Right renal pelvis (tissue), 4 donors: ENCODE data around the gene GNPNAT1. TPM values are rescaled to one million over a fixed set of nuclear protein-coding genes. Genes with fewer than 3 reads are reported as not detected.

ENCODE experiments used
- DNase-seq, 4 donors: peaks; one replicate each; pipeline ENCODE4 v3.0.0-alpha.2; 2013; ENCODE audit warnings: low read depth in 4 of 4, low spot score in 3 of 4, missing footprints in 1 of 4
- polyA plus RNA-seq, 4 donors: library from polyadenylated mRNA; unstranded; fragments of 120-200 nt; gene quantifications; one replicate each; pipeline ENCODE4 v1.2.1, GENCODE V29; 2013; ENCODE audit not compliant: insufficient read length in 4 of 4

Gene GNPNAT1
- polyA plus RNA-seq: 10 to 100 TPM; 31.1 to 35.5 (median 34.4) TPM

DNA sequence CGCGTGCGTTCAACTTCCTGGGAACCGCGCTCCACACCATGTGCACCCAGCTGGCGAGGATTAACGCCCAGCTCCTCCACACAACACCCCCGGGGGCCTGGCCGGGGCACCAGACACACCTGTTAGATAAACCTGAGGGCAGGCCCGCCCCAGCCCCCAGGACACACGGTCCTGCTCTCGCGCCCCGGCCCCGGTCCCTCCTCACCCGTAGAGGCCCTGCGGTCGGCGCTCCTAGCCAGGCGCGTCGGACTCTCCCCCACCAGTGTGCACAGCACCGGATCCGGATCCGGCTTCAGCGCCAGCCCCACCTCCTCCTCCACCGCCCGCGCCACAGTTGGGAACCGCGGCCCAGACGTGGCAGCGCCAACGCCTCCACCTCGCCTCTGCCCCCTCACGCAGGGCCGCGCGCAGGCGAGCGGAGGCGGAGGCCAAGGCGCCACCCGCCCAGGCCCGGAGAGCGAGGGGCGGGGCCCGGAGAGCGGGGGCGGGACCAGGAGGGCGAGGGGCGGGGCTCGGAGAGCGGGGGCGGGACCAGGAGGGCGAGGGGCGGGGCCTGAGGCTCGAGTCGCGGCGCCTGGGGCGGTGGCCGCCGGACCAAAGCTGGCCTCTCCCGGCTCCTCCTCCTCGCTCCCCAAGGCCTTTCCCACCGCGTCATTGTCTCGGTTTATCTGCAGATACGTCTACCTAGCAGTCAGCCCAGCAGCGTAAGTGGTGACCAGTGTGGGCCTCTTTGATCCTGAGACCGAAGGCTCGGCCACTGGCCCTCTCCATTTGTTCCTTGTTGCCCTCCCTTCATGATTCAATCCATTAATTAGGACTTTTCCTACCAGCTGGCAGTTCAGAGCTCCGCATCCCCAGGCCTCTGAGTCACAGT lies at the start of gene GNPNAT1:
Gene GNPNAT1, minus strand, starts transcription at position 385 of the 874 bp plus-strand sequence. CDS start 6,957 bp downstream, outside the sequence.
- DNase-seq: peak; percentile 58 to 64 (median 62)

DNA sequence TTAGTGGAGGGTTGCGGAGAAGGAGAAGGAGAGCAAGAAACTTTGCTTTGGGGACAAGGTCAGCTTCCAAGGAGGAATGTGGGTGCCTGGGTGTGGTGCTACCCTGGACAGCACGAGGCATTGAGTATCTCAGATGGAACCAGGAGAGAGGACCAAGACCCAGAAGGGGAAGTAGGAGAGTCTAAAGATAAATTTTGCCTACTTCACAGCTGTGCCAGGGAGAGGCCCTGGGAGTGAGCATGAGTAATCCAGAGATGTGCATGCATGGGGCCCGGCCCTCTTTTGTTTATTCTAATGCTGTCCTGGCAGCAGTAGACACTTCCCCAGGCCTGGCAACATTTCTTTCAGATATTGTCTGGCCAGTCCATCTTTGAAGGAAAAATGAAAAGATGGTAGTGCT lies 49.5 kb upstream of the GNPNAT1 start:
- no peak for DNase-seq

DNA sequence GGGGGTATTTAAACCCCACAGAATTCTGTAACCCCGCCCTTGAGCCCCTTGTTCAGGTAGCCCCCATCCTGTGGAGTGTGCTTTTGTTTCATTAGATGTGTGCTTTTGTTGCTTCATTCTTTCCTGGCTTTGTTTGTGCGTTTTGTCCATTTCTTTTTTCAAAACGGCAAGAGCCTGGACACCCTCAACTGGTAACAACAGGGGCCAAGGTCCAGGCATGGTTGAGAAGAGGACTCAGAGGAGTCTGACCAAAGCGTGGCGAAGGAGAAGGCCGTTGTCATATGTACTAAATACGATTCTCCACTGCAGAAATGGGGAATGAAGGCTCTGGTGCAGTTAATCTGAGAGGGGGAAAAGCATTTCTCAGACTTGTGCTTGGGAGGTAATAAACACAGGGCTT lies 46.0 kb upstream of the GNPNAT1 start:
- DNase-seq: no peak

DNA sequence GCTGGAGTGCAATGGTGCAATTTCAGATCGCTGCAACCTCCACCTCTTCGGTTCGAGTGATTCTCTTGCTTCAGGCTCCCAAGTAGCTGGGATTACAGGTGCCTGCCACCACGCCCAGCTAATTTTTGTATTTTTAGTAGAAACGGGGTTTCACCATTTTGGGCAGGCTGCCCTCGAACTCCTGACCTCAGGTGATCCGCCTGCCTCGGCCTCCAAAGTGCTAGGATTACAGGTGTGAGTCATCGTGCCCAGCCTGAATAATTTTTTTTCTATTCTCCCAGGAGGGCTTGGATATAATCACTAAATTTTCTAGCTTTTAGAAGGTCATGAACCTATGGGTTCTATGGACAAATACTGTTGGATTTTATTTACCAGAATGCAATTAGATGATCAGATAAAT lies 44.7 kb upstream of the GNPNAT1 start:
- no peak for DNase-seq

DNA sequence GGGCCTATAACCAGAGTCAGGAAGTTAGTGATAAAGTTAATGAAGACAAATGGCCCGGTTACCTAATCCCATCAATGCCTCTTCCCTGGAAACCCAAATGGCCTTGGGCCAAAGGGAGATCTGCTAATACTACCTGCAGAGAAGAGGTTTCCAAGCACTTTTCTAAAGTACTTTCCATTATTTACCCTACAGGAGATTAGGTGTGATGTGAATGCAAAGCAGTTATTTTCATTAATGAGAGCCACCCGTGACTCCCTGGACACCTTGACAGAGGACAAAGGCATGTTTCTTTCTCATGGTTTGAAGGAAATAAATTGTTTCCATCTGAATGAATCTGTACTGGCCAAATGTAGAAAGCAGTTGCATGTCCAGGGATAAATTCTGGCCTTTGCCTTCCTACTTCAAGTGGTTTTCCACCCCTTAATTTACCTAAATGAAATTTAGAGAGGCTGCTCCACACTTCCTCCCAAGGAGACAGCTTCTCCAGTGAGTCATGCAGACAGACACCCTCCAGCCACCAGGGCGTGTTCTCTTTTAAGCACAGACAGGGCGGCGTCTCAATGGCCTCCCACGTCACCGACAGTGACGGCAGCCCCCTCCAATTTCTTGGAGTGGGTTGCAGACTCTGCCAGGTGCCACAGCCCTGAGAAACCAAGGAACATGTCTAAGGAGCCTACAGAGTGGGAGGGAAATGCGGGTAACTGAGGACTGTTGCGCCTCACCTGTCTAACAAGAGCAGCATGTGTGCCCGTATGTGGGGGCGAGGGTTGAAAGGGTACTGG lies 43.9 kb upstream of the GNPNAT1 start:
- no peak for DNase-seq

DNA sequence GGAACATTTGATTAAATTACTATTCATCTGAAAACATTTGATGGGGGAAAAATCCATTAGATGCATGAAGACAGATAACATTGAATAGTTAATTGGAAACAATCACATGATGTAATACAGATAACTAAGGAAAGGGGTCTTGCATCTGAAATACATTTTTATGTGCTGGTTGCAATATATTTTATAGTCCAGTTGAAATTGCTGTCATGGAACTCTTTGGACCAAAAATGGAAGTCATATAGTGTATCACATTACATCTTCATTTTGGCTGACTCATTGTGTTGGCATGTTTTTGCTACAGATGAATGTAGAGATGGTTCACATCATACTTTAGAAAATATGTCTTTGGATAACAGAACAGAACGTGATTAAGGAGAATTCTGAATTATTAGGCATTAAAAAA lies 43.0 kb upstream of the GNPNAT1 start:
- no peak for DNase-seq

DNA sequence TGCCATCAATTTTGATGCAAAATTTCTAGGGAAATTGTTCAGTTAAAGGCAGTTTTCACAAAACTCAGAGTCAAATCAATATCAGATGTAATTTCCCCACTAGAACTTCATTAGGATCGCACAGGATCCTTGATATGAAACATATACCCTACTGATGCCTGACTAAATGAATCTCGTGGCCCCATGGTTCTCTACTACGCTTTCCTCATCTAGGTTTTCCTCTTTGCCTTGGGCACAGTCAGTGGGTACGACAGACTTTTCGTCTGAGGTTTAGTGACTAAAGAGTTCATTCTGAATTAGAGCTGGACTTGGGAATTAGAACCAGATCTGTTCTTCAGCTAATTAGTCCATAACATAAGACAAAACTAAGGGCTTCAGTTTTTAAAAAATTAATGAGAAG lies 42.5 kb upstream of the GNPNAT1 start:
- DNase-seq: no peak

DNA sequence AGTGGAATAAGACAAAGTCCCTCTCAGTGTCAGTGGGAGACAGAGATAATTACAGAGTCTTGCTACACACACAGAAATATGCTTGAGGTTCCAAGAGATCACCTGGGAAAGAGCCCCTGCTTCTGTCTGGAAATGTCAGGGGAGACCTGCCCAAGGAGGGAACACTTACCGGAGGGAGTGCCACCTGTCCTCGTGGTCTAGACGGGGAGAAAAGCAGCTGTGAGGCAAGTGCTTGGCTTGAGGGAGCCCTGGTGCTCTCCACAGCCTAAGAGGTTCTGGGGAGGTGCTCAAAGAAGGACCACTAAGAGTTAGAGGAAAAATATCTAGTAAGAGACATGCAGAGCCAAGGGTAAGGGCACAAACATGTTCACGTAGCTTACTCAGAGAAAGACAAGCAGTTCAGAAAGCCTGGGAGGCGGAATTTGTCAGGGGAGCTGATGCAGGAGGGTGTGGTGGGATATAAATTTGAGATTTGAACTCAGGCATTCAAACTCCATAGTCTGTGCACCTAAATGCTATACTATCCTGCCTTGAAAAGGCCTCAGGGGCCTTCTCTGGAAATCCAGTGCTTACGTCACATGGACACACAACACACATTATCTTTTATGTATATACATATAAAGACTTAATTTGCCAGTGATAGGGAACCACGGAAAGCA lies 38.2 kb upstream of the GNPNAT1 start:
- DNase-seq: no peak

DNA sequence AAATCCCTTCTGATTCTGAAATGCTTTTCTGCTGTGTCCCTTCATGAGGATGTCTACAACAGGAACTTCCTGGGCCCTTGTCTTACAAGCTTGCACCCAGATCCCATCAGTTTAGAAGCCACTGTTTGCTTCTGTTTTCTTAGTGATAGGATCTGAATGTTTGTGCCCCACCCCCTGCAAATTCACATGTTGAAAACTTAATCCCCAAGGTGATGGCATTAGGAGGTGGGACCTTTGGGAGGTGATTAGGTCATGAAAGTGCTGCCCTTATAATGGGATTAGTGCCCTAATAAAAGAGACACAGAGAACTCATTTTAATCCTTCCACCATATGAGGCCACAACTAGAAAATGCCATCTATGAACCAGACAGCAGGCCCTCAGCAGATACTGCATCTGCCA lies 36.0 kb upstream of the GNPNAT1 start:
- no peak for DNase-seq

DNA sequence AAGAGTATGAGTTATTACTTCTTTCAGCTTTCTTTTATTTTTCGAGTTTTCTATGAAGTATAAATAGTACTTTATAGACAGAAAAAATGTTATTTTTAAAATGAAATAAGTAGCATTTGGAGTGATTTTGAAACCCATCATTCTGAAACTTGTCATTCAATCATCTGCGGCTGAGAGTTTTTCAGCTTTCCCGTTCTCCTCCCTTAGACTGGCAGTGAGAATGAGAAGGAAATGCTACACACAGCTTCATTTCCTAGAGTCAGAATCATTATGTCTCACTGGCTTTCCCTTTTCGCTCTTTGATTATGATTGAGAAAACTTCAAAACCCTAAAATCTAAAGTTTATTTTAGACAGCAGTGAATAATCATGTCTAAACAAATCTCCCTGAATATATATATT lies 33.7 kb upstream of the GNPNAT1 start:
- DNase-seq: no peak

DNA sequence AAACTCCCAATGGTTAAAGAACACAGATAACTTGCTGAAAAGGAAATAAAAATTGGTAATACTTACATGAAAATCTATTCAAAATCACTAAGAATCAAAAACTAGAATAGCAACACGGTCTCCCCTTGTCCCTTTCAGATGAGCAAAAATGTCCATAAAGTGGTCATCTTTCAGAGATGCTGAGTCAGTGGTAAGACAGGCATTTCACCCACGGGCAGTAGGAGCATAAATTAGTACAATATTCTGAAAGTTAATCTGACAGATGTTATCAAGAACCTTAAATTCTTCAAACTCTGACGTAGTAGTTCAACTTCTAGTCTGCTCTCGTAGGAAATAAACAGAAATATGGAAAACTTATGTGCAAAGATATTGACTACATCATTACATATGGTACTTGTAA lies 33.1 kb upstream of the GNPNAT1 start:
- no peak for DNase-seq

DNA sequence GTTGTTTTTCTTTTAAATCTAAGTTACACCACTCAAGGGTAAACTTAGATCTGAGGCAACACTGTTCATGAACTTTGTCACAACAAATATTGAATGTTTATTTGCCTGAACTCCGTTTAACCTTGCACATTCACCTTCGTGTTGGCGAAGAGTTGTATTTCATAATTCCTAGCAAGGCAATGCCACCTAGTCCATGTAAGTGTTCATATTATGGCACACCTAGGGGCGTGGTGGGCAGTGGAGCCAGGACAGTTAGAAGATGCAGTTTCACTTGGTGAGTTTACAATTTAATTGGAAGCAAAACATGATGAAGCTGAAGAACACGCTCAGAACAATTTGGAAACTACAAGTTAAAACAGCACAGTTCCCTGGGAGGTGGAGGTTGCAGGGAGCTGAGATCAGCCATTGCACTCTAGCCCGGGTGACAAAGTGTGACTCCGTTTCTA lies 30.4 kb upstream of the GNPNAT1 start:
- DNase-seq: no peak

DNA sequence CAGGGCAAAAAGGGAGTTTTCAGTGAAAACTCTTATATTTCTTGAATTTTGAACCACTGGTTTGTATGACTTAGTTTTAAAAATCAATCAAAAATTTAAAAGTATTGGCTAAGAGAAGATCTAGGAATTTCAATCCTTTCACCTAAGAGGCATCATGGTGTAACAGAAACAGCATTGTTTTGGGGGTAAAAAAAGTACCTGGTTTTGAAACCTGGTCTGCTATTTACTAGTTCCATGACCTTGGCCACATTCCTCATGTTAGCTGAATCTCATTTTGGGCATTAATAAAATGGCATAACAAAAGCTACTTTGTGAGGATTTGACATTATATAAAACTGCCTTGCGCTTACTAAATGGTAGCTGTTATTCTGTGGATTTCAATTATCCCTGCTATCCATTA lies 16.7 kb upstream of the GNPNAT1 start:
- no peak for DNase-seq

DNA sequence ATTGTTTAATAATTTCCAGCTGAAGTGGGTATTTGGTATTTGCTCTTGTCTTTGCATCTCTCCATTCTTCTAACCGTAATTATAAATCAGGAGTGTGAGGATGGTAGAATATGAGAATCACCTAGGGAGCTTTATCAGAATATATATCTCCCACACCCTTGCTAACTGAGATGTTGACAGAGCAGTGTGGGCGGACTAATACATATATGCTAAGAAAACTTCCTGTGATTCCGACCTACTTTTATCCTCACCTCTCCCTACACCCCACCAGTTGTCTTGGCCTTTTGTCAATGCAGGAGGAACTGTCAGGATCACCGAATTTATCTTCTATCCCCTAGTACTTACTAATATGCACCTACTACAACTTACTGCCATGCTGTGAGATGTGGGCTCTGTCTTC lies 14.7 kb upstream of the GNPNAT1 start:
- DNase-seq: no peak

DNA sequence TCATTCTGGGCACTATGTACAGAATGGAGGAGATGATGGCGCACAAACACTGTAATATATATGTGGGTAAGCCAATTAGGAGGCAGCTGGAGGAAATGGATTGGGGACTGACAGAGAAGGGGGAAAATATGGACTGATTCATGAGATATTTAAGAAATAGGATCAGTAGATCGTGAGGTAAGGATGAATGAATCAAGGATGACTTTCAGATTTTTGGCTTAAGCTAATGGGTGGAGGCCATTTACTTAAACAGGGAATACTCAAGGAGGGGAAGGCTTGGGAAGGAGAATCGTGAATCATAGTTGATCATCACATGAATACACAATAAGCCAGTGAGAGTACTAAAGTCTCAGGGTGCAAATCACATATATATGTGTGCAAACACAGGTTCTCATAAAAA lies 11.2 kb upstream of the GNPNAT1 start:
- DNase-seq: no peak

DNA sequence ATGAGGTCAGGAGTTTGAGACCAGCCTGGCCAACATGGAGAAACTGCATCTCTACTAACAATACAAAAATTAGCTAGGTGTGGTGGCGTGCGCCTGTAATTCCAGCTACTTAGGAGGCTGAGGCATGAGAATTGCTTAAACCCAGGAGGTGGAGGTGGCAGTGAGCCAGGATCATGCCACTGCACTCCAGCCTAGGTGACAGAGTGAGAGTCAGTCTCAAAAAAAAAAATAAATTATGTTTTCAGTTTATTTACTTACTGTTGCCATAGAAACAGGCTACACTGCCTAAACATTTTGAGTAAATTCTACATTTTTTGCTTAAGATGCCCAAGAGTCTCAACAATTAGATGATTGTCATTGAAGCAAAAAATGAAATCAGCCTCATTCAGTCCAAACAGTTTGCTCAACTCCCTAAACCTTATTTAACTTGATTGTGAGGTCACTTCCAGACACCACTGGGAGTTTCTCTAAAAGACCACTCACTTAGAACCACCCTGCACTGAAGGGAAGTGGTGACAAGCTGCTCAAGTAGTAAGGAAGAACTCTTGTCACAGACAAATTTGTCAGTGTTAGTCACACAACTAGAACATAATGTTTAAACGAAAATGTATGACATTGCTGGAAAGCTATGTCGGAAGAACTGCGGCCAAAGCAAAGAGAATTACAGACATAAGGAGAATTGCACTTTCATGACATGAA lies 9.8 kb upstream of the GNPNAT1 start:
- no peak for DNase-seq

DNA sequence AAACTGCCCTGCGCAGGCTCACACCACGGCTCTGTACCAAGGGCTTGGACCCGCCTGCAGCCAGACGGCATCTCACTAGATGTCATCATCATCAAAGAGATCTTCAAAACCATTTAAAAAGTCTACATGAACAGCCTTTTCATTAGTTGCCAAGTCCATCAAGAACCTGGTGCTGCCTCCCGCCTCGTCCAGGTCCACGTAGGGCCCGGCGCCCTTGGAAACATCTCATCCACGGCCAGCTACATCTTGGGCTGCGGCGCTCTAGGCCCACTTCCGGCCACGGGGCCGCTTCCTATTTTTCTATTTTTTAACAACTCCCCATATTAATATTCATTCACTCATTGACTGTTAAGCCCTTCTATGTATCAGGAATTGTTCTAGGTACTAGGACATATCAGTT lies 7.4 kb upstream of the GNPNAT1 start:
- no peak for DNase-seq

DNA sequence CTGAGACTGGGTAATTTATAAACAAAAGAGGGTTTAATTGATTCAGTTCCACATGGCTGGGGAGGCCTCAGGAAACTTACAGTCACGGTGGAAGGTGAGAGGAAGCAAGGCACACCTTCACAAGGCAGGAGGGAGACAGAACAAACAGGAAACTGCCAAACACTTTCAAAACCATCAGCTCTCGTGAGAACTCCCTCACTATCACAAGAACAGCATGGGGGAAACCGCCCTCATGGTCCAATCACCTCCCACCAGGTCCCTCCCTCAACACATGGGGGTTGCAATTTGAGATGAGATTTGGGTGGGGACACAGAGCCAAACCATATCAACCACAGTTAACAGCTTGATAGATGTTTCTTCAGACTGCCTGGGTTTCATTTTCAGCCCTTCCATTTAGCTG lies 6.2 kb upstream of the GNPNAT1 start:
- no peak for DNase-seq

DNA sequence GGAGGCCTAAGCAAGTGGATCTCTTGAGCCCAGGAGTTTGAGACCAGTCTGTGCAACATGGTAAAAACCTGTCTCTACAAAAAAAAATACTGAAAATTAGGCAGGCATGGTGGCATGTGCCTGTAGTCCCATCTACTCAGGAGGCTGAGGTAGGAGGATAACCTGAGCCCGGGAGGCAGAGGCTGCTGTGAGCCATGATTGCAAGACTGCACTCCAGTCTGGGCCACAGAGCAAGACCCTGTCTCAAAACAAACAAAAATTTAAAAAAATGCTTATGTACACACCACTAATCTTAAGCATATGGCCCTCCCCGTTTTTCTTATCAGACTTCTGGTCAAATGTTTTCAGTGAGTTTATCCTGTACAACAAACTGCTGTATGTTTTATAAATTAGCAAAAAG lies 1.7 kb upstream of the GNPNAT1 start:
- no peak for DNase-seq

DNA sequence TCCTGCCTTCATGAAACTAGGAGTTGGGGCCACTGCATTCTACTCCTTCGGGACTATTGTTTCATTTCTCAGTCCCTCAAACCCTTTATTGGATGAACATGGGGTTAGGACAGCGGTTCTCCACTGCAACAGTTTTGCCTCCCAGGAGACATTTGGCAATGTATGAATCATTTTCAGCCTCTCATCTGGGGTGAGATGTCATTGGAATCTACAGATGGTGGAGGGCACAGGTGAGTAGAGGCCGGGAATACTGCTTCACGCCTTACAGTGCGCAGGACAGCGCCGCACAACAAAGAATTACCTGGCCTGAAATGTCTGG lies 649 bp upstream of the GNPNAT1 start:
- no peak for DNase-seq

DNA sequence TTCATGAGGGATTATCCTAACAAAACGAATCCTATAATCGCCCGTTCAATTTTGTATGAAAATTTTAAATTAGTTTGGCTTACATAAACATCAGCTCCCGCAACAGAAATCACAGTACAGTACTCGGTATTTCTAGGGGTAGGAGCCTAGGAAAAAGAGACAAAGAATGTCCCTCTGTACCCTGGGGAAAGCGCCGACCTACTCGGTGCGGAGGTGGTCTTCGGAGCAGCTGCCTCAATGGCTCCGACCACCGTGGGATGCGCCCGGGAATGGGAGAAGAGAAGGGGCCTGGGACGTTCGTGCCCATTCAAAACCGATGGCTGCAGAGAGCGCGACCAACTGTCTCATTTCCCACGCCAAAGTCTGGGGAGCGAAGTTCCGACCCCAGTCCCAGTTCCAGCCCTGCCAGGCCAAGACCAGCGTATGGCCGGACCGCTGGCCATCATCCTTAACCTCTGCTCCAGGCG lies 618 bp downstream of the GNPNAT1 start:
- peak in 2 of 4 donors; percentile 30 to 53 for DNase-seq
